Karpas-422 (cell line): ENCODE data around the gene RASD1. TPM values are rescaled to one million over a fixed set of nuclear protein-coding genes. Genes with fewer than 3 reads are reported as not detected.
A peak's percentile ranks its signal among the peaks of the same experiment; 100 is the strongest.

Experiments used
- DNase-seq: peaks from one replicate; pipeline ENCODE4 v3.0.0-alpha.2; 2015
- H2AFZ ChIP-seq: fragments of 200-600 bp; sonication (generic); 2 replicates; pipeline ENCODE4 v1.6.1; 2014; ENCODE audit warnings: antibody characterized with exemption, low read length, mixed read lengths
- H3K27ac ChIP-seq: fragments of 200-600 bp; sonication (generic); 2 replicates; pipeline ENCODE4 v1.5.1; 2014; ENCODE audit warnings: mild to moderate bottlenecking, low read length, moderate library complexity
- H3K27me3 ChIP-seq: fragments of 200-600 bp; sonication (generic); 2 replicates; pipeline ENCODE4 v1.6.1; 2014; ENCODE audit warnings: low read length, mixed read lengths
- H3K36me3 ChIP-seq: fragments of 200-600 bp; sonication (generic); 2 replicates; pipeline ENCODE4 v1.6.1; 2014; ENCODE audit warnings: low read length, mixed read lengths; ENCODE audit not compliant: insufficient read depth
- H3K4me1 ChIP-seq: fragments of 200-600 bp; sonication (generic); 2 replicates; pipeline ENCODE4 v1.6.1; 2014; ENCODE audit warnings: mild to moderate bottlenecking, low read length, mixed read lengths
- H3K4me2 ChIP-seq: fragments of 200-600 bp; sonication (generic); 2 replicates; pipeline ENCODE4 v1.6.1; 2014; ENCODE audit warnings: low read length, low read depth, mild to moderate bottlenecking; ENCODE audit not compliant: poor library complexity, severe bottlenecking
- H3K4me3 ChIP-seq: fragments of 200-600 bp; sonication (generic); 2 replicates; pipeline ENCODE4 v1.5.1; 2014; ENCODE audit warnings: mild to moderate bottlenecking, antibody characterized with exemption, low read length, mixed read lengths
- H3K79me2 ChIP-seq: fragments of 200-600 bp; sonication (generic); 2 replicates; pipeline ENCODE4 v1.6.1; 2014; ENCODE audit warnings: mild to moderate bottlenecking, low read length, mixed read lengths
- H3K9ac ChIP-seq: fragments of 200-600 bp; sonication (generic); 2 replicates; pipeline ENCODE4 v1.6.0; 2014; ENCODE audit warnings: low read length
- H3K9me2 ChIP-seq: fragments of 200-600 bp; sonication (generic), shearing (Covaris generic); replicated peaks from 2 replicates; pipeline ENCODE4 v1.6.0; 2014; ENCODE audit warnings: mild to moderate bottlenecking, low read length, moderate library complexity; ENCODE audit not compliant: insufficient read depth
- H3K9me3 ChIP-seq: fragments of 300-700, 200-600 bp; sonication (generic); 2 replicates; pipeline ENCODE4 v1.6.1; 2014; ENCODE audit warnings: low read length, mixed read lengths
- H4K20me1 ChIP-seq: fragments of 200-600 bp; sonication (generic); 2 replicates; pipeline ENCODE4 v1.6.1; 2014; ENCODE audit warnings: mild to moderate bottlenecking, antibody characterized with exemption, low read length, low read depth; ENCODE audit not compliant: insufficient read depth
- small RNA-seq: library from RNA; depleted of rRNA; stranded (forward); fragments of <200 nt; gene quantifications from one replicate; pipeline ENCODE3, GENCODE V24; 2014
- total RNA-seq: library from RNA; depleted of rRNA; stranded (reverse); fragments of >200 nt; shearing (Covaris generic); gene quantifications from 2 replicates; pipeline ENCODE4 v1.2.3, GENCODE V29; 2014; ENCODE audit warnings: low replicate concordance; rRNA removed

Gene RASD1
- total RNA-seq, 1 experiment from 2014 or later: not detected

DNA sequence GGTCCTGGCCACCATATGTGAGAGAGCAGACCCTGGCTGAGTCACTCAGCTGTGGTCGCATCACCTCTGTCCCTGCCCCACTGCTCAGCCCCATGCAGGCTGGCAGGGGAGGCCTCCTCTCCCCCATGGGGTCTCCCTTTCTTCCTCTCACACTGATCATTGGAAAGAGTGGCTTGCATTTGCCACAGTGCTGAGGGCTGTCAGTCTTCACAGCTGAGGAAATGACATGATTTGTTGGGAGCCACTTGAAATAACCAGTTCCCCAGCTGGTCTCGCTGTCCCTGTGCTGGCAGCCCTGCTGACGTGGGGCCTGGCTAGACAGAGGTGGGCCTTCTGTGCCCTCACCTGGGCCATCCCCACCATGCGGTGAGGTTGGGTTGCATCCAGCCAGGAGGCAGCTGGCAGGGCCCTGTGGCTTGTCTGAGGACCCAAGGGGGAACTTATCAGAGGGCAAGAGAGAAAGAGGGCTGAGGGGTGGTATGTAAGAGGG is 49.5 kb downstream of the RASD1 start:
- Histone ChIP-seq H3K79me2 (no peaks in the 10 kb centered on the region), H3K4me3 (no peak overlapping the region), H4K20me1 (no peaks in the 10 kb centered on the region), H3K27me3 (no peaks in the 10 kb centered on the region), H3K4me2 (no peak overlapping the region), H3K27ac (no peak overlapping the region), H3K4me1 (no peaks in the 10 kb centered on the region), H3K9me2 (no peaks in the 10 kb centered on the region), H2AFZ (no peak overlapping the region), H3K36me3 (no peaks in the 10 kb centered on the region), H3K9me3 (no peaks in the 10 kb centered on the region), H3K9ac (no peak overlapping the region)
- peak; percentile 35 for DNase-seq

DNA sequence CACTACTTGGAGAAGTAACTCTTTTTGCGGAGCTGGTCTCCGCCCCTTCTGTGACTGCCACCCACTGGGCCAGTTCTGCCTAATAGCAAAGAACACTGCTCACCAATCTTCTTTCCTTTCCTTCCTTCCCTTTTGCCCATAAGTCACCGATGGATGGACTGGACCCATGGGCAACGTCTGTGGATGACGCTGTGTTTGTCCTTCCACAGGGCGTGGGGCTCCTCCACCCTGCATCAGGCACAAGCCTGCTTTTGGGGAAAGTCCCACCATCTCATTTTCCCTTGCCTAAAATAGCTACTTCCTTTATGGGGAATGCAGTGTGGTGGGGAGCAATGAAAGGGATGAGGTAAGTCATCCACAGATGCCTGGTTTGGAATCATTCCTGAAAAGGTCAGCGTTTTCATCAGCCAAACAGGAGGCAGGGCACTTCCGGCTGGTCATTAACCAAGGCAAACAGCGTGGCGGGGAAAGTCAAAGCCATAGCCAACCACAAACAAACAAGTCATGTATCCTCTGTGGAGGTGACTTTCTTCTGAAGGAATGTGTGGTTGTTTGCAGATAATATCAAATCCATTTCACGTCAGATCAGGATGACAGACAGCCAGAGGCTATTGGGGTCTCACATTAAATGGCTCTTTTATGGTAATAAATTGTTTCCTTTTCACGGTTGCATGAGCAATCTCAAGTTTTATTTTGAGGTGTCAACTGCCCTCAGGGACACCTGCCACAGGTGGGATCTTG is 50.1 kb downstream of the RASD1 start:
- Histone ChIP-seq H2AFZ (no peak overlapping the region), H3K4me2 (no peak overlapping the region)

DNA sequence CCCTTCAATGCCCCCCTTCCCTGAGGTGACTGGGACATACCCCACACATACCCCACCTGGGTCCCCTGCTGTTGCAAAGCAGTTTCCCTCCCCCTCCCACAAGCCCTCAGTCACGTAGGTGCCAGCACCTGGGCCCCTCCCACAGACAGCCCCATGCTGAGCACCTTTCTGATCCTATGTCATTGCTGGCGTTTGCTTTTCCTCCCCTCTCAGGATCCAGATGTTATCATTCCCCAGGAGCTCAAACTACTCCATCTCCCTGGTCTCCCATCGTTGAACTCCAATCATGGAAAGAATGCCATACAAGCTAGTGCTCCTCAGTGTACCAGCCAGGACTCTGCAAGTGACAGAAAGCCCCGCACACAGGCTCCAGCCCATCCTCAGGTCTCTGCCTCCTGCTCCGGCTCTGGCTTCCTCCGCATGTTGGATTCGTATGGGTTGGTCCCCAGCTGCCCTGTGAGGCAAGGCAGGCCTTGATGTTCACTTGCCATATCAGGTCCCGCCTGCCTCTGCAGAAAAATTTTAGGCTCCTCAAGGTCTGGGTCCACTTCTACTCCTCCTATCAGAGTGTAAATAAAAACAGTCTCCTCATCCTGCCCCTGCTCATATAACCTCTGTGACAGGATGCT is 50.8 kb downstream of the RASD1 start:
- H3K27me3 ChIP-seq: no peaks in the 10 kb centered on the region
- H3K36me3 ChIP-seq: no peaks in the 10 kb centered on the region
- H4K20me1 ChIP-seq: no peaks in the 10 kb centered on the region
- H2AFZ ChIP-seq: no peak overlapping the region
- no peaks in the 10 kb centered on the region for H3K79me2 ChIP-seq
- DNase-seq: peak; percentile 16
- H3K9me3 ChIP-seq: no peaks in the 10 kb centered on the region
- H3K4me2 ChIP-seq: no peak overlapping the region
- H3K9me2 ChIP-seq: no peaks in the 10 kb centered on the region
- no peak overlapping the region for H3K4me3 ChIP-seq
- no peak overlapping the region for H3K27ac ChIP-seq
- no peak overlapping the region for H3K9ac ChIP-seq
- no peaks in the 10 kb centered on the region for H3K4me1 ChIP-seq

More for the DNA sequence above, 50.1 kb downstream of the RASD1 start:
- Histone ChIP-seq H3K4me3 (no peak overlapping the region), H3K9me3 (no peaks in the 10 kb centered on the region), H3K4me1 (no peaks in the 10 kb centered on the region), H3K27me3 (no peaks in the 10 kb centered on the region), H3K79me2 (no peaks in the 10 kb centered on the region), H4K20me1 (no peaks in the 10 kb centered on the region), H3K9ac (no peak overlapping the region), H3K27ac (no peak overlapping the region), H3K36me3 (no peaks in the 10 kb centered on the region), H3K9me2 (no peaks in the 10 kb centered on the region)
- peak; percentile 32 for DNase-seq

Small RNA genes lying within 50 kb of the gene (small RNA-seq; reads per million reads assigned to genes)
- gene RF00019: not detected

Other genes with a start within 250 kb of the RASD1 start
- 50.4 and 110 TPM in 2 replicates for gene COPS3, start 215.1 kb downstream of the RASD1 start, total RNA-seq
- 23.6 and 38.0 TPM in 2 replicates for gene NT5M, start 193.0 kb downstream of the RASD1 start, total RNA-seq
- 8.8 and 17.6 TPM in 2 replicates for gene MED9, start 19.4 kb downstream of the RASD1 start, total RNA-seq
- 62.7 and 69.8 TPM in 2 replicates for gene PEMT, start 95.3 kb upstream of the RASD1 start, total RNA-seq
- 18.2 and 35.1 TPM in 2 replicates for gene RAI1, start 185.1 kb upstream of the RASD1 start, total RNA-seq